ENCODE measurements around the gene PEX5L. TPM values are rescaled to one million over a fixed set of nuclear protein-coding genes. Genes with fewer than 3 reads are reported as not detected.

The PEX5L gene
- total and polyA plus RNA-seq, 10 of the 15 experiments (the other 5 are each of a cell fraction or from before 2014, with no cell fraction given) = 0.11 to 17.0 (median 0.50) TPM

DNA sequence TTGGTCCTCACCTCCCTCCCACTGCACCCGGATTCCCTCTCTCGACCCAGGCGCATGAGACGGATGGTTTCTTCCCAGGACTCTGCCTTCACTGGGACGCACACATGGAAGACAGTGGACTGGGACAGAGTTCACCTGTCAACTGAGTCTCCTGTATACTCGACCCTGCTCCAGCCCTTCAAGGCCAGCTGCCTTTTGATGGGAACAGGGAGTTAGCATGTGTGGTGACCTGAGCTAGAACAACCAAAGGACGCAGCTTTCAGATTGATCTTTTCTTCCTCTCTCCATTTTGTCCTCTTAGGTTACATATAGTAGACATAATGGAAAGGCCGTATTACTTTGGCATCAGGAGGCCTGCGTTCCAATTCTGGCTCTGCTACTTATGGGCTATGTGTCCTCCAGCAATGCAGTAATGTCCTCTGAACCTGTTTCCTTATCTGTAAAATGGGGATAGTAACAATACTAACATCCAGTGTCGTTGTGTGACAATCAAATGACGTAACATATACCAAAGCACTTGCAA lies 94.1 kb downstream of the PEX5L start:
- BruUV-seq (replicated peaks) = no TSS peak
- no peaks in the 10 kb centered on the region for H4K20me1 ChIP-seq (ENCODE audit: control insufficient read depth, insufficient read depth)
- H3K27me3 ChIP-seq (replicated peaks in 1 of 2; ENCODE audit: control insufficient read depth in 2 of 2, insufficient read depth in 2 of 2, low read length in 1 of 2) = no peaks in the 10 kb centered on the region
- RAD21 ChIA-PET (ENCODE audit: unreplicated experiment) = interaction anchor here (1.8 kb wide), 1 partner anchor 13 kb away, joined by 6 read pairs; no protein-coding TSS in a partner anchor
- H3K36me3 ChIP-seq (ENCODE audit: control insufficient read depth in 2 of 2, insufficient read depth in 2 of 2, low read length in 1 of 2) = no peaks in the 10 kb centered on the region
- no peak overlapping the region for H3K27ac ChIP-seq (ENCODE audit: control insufficient read depth, insufficient read depth)
- TF ChIP-seq TARDBP (IDR thresholded peaks at IDR 0.05; ENCODE audit: borderline replicate concordance) = no peak
- TF ChIP-seq JUNB (IDR thresholded peaks at IDR 0.05) = no peak
- no peak for TF ChIP-seq HDAC6 (IDR thresholded peaks at IDR 0.05; ENCODE audit: unreplicated experiment)
- no peak for TF ChIP-seq ZSCAN29 (IDR thresholded peaks at IDR 0.05)
- no peak for TF ChIP-seq BCL11A (IDR thresholded peaks at IDR 0.05; ENCODE audit: low read depth, low read length)
- TF ChIP-seq BACH1 (IDR thresholded peaks at IDR 0.05; ENCODE audit: borderline replicate concordance) = no peak
- TF ChIP-seq ZNF207 (IDR thresholded peaks at IDR 0.05; ENCODE audit: borderline replicate concordance) = no peak
- TF ChIP-seq YBX1 (IDR thresholded peaks at IDR 0.05) = no peak
- no peak for TF ChIP-seq MTA2 (IDR thresholded peaks at IDR 0.05; ENCODE audit: low read depth)
- TF ChIP-seq KLF5 (IDR thresholded peaks at IDR 0.05; ENCODE audit: partially characterized antibody) = no peak
- TF ChIP-seq BRCA1 (IDR thresholded peaks at IDR 0.05; ENCODE audit: low read depth, low read length) = no peak
- TF ChIP-seq SUZ12 (IDR thresholded peaks at IDR 0.05; ENCODE audit: unreplicated experiment) = no peak
- no peak for TF ChIP-seq MEF2A (IDR thresholded peaks at IDR 0.05; ENCODE audit: insufficient read depth, low read depth, low read length)
- TF ChIP-seq, protein P1, sequence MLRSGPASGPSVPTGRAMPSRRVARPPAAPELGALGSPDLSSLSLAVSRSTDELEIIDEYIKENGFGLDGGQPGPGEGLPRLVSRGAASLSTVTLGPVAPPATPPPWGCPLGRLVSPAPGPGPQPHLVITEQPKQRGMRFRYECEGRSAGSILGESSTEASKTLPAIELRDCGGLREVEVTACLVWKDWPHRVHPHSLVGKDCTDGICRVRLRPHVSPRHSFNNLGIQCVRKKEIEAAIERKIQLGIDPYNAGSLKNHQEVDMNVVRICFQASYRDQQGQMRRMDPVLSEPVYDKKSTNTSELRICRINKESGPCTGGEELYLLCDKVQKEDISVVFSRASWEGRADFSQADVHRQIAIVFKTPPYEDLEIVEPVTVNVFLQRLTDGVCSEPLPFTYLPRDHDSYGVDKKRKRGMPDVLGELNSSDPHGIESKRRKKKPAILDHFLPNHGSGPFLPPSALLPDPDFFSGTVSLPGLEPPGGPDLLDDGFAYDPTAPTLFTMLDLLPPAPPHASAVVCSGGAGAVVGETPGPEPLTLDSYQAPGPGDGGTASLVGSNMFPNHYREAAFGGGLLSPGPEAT (IDR thresholded peaks at IDR 0.05; ENCODE audit: low read depth) = no peak
- TF ChIP-seq, protein P2, sequence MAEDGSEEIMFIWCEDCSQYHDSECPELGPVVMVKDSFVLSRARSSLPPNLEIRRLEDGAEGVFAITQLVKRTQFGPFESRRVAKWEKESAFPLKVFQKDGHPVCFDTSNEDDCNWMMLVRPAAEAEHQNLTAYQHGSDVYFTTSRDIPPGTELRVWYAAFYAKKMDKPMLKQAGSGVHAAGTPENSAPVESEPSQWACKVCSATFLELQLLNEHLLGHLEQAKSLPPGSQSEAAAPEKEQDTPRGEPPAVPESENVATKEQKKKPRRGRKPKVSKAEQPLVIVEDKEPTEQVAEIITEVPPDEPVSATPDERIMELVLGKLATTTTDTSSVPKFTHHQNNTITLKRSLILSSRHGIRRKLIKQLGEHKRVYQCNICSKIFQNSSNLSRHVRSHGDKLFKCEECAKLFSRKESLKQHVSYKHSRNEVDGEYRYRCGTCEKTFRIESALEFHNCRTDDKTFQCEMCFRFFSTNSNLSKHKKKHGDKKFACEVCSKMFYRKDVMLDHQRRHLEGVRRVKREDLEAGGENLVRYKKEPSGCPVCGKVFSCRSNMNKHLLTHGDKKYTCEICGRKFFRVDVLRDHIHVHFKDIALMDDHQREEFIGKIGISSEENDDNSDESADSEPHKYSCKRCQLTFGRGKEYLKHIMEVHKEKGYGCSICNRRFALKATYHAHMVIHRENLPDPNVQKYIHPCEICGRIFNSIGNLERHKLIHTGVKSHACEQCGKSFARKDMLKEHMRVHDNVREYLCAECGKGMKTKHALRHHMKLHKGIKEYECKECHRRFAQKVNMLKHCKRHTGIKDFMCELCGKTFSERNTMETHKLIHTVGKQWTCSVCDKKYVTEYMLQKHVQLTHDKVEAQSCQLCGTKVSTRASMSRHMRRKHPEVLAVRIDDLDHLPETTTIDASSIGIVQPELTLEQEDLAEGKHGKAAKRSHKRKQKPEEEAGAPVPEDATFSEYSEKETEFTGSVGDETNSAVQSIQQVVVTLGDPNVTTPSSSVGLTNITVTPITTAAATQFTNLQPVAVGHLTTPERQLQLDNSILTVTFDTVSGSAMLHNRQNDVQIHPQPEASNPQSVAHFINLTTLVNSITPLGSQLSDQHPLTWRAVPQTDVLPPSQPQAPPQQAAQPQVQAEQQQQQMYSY (CRISPR knock-in tag; IDR thresholded peaks at IDR 0.05) = no peak
- no peak overlapping the region; the same call in 1 of the 2 replicates for H2AFZ ChIP-seq (ENCODE audit: control insufficient read depth, low read depth, low read length)
- in situ Hi-C loops (cut with MboI) = no loop called here
- H3K4me3 ChIP-seq = no peak overlapping the region
- no peak overlapping the region for H3K9ac ChIP-seq (ENCODE audit: control insufficient read depth, insufficient read depth, low read length)
- H3K9me3 ChIP-seq (replicated peaks; ENCODE audit: control insufficient read depth, insufficient read depth, low read length) = no peaks in the 10 kb centered on the region
- FAIRE-seq (no peak), ATAC-seq (peak; percentile 48), DNase-seq (ENCODE audit: low read depth, low spot score) (no peak)
- H3K79me2 ChIP-seq (ENCODE audit: control insufficient read depth, insufficient read depth, low read length) = no peaks in the 10 kb centered on the region
- H3K4me2 ChIP-seq (ENCODE audit: control insufficient read depth, insufficient read depth) = peak overlapping the region; percentile 61
- CTCF ChIA-PET = interaction anchor here (1.3 to 3.9 kb wide), 2 partner anchors 9 to 14 kb away, joined by 3 to 32 read pairs; no protein-coding TSS in a partner anchor
- POLR2A ChIA-PET = interaction anchor here (0.7 kb wide), 2 partner anchors 32 to 72 kb away, joined by 3 to 5 read pairs; no protein-coding TSS in a partner anchor
- no peaks in the 10 kb centered on the region for H3K4me1 ChIP-seq (ENCODE audit: control insufficient read depth, insufficient read depth, low read length)
- intact Hi-C loops (cut with micrococcal nuclease; ENCODE audit: unreplicated experiment) = no loop called here
- 81% methylated on average over 11 of the region's 11 CpGs for WGBS (ENCODE audit: insufficient coverage, insufficient replicate concordance, low lambda C conversion rate, missing lambda C conversion rate)
- SMC1A ChIA-PET (ENCODE audit: uncharacterized antibody, unreplicated experiment) = interaction anchor here (0.6 to 3.2 kb wide), 4 partner anchors 9 to 76 kb away, joined by 3 to 24 read pairs (median 6); no protein-coding TSS in a partner anchor
